RWPE1 (cell line): ENCODE measurements around the gene GPC6.

Experiments used
- CTCF ChIA-PET: fragments of 350-600 bp; sonication (Branson Sonifier 250); formaldehyde crosslinking; extraction: SDS; loops from one replicate; lab custom pipeline; 2021; lab: Yijun Ruan, JAX
- POLR2A ChIA-PET: fragments of 400-600 bp; formaldehyde crosslinking; extraction: SDS; loops from one replicate; lab custom pipeline; 2020; ENCODE audit warnings: antibody characterized with exemption; ENCODE audit not compliant: low non-redundant PET; lab: Yijun Ruan, JAX
- DNase-seq: peaks from one replicate; pipeline ENCODE4 v3.0.0; 2012; ENCODE audit warnings: low spot score
- H3K27ac ChIP-seq: fragments of 450-650 bp; 2 replicates; pipeline ENCODE4 v1.5.1; 2017
- TF ChIP-seq, protein P1 (sequence below): fragments of 450-650 bp; conservative IDR thresholded peaks from 2 replicates; pipeline ENCODE4 v1.5.1; 2017; ENCODE audit warnings: low read depth, mild to moderate bottlenecking

The GPC6 gene

DNA sequence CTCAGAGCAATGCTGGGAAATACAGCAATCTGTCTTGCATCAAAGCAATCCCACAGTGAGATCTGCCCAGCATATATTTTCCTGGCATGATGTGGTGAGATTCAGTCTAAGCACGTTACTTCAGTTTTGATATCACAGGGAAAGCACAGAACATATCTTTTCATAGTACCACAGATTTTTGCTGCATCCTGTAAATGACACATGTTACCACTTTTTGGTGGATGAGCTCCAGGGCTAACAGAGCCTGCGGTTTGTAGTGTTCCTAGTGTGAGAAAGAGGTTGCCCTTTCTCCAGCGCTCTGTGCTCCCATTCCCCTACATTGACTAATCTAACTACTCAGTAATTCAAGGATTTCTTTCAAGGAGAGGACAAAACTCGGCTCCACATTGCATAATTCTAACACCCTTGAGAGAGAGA, 409.0 kb downstream of the GPC6 start:
- CTCF ChIA-PET = interaction anchor here (0.7 kb wide), 1 partner anchor 30 kb away, joined by 3 read pairs; no protein-coding TSS in a partner anchor
- no peak overlapping the region for H3K27ac ChIP-seq

DNA sequence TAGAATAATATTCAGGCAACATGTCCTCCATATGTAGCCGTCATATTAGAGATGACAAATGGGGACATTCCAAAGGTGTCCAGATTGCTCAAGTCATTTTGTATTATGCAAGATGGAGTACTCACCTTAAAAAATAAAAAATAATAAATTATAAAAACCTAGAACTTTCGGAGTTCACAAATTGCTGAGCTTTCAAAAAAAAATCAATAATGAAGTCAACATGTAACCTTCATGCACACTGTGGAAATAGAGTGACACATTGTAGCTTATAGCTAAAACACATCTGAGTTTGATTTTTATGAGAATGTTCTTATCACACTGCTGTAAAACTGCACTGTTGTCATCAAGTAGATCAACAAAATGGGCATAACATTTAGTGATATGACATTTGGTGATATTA, 411.2 kb downstream of the GPC6 start:
- CTCF ChIA-PET = no interaction called here
- POLR2A ChIA-PET = no interaction called here
- H3K27ac ChIP-seq = no peak overlapping the region
- TF ChIP-seq, protein P1, sequence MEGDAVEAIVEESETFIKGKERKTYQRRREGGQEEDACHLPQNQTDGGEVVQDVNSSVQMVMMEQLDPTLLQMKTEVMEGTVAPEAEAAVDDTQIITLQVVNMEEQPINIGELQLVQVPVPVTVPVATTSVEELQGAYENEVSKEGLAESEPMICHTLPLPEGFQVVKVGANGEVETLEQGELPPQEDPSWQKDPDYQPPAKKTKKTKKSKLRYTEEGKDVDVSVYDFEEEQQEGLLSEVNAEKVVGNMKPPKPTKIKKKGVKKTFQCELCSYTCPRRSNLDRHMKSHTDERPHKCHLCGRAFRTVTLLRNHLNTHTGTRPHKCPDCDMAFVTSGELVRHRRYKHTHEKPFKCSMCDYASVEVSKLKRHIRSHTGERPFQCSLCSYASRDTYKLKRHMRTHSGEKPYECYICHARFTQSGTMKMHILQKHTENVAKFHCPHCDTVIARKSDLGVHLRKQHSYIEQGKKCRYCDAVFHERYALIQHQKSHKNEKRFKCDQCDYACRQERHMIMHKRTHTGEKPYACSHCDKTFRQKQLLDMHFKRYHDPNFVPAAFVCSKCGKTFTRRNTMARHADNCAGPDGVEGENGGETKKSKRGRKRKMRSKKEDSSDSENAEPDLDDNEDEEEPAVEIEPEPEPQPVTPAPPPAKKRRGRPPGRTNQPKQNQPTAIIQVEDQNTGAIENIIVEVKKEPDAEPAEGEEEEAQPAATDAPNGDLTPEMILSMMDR = no peak
- no peak for DNase-seq

More for the DNA sequence above, 409.0 kb downstream of the GPC6 start:
- TF ChIP-seq, protein P1 = no peak
- POLR2A ChIA-PET = no interaction called here
- DNase-seq = no peak

DNA sequence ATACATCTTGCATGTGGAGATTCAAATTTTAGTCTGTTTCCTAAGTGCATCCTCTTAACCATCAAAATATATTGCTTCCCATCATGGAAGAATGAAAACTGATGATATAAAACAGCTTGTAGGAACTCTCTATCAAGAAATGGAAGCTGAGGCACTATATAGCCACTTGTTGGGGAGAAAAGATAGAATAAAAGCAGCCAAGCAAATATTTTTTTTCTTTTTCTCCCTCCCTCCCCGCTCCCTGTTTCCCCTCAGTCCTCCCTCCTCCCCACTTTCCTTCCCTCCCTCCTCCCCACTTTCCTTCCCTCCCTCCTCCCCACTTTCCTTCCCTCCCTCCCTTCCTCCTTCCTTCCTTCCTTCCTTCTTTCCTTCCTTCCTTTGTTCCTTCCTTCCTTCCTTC, 413.8 kb downstream of the GPC6 start:
- ChIA-PET POLR2A (no interaction called here), CTCF (no interaction called here)
- TF ChIP-seq, protein P1 = no peak
- no peak for DNase-seq
- H3K27ac ChIP-seq = no peak overlapping the region

DNA sequence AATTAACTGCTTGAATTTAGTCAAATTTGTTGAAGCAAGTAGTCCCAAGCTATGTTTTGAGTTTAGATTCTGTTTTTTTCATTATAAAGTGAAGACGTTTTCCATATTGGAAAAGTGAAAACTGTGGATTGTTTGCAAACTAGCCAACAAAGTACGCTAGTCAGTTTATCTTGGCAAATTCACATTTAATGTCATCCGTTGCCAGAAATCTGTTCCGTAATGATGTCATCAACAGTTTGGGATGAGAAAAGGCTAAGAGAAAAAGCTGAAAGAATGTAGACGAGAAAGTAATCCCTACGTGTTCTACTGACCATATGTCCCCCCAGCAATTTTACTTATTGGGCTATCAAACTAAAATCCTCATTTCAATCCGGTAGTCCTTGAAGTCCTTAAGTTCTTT, 419.6 kb downstream of the GPC6 start:
- TF ChIP-seq, protein P1 = no peak
- no peak overlapping the region for H3K27ac ChIP-seq
- DNase-seq = no peak
- CTCF ChIA-PET = interaction anchor here (0.7 kb wide), 1 partner anchor 16 kb away, joined by 4 read pairs; no protein-coding TSS in a partner anchor
- POLR2A ChIA-PET = no interaction called here

DNA sequence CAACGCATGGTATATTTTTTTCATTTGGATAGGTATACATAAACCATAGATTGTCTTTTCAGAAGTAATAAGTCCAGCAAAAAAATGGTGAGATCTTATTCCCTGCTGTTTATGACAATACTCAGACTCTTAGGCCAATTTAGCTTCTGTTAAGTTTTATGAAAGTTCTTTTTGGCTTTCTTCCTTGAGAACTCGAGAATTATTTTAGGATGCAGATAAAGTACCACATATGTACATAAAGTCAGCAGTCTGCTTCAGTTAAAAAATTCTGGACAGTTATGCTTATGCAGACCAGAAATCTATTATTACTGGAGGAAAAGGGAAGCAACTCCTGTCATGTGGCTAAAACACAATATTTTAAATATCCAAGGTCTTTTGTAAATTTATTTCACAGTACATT, 422.9 kb downstream of the GPC6 start:
- ChIA-PET CTCF (no interaction called here), POLR2A (no interaction called here)
- DNase-seq = no peak
- H3K27ac ChIP-seq = no peak overlapping the region
- TF ChIP-seq, protein P1 = no peak

DNA sequence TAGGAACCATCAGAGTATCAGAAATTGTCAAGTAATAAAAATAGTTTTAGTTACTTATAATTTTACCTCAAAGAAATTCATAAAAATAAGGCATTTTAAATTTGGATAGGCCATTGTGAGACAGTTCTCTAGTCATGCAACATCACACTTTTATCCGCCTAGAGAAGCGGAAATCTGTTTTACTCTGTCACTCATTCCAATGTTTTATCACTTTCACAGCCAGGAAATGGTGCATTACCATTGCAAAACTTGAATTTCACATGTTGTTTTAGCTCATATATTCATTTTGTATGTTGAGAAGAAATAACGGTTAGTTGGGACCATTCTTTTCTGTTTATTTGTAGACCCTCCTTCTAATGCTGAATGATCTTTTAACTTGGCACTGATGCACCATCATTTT, 427.2 kb downstream of the GPC6 start:
- TF ChIP-seq, protein P1 = no peak
- no peak for DNase-seq
- POLR2A ChIA-PET = interaction anchor here (0.6 to 0.7 kb wide), 2 partner anchors 62 to 268 kb away, joined by 4 read pairs; no protein-coding TSS in a partner anchor
- CTCF ChIA-PET = interaction anchor here (0.7 kb wide), 1 partner anchor 8 kb away, joined by 6 read pairs; no protein-coding TSS in a partner anchor
- no peak overlapping the region for H3K27ac ChIP-seq

DNA sequence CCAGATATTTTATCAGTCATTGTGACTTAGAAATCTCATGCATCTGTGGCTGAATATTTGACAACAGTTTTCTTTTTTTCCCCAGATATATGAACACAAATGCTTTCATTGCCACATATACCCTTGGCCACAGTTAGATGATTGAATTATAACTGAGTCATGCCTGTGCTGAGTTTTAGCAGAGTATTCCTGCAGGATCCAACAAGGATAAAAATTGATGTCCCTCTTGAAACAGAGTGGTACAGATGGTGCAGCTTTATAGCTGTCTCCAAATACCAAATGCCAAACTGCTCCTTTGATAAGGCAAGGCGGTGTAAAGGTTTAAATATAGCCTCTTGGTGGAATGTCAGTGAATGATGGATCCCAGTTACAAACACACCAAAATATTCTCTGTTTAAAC, 428.5 kb downstream of the GPC6 start:
- CTCF ChIA-PET = no interaction called here

More for the DNA sequence above, 428.5 kb downstream of the GPC6 start:
- no peak for DNase-seq
- no peak overlapping the region for H3K27ac ChIP-seq
- TF ChIP-seq, protein P1 = no peak
- POLR2A ChIA-PET = no interaction called here
